ENCODE measurements around the gene EIF4G3.

- TF ChIP-seq EZH2 (IDR thresholded peaks at IDR 0.05; ENCODE audit: borderline replicate concordance, low read length) (no peak), CTCF (IDR thresholded peaks at IDR 0.05; ENCODE audit: low read length) (no peak)
Measured at GRCh38 chr1:21032741-21033140, 144.0 kb downstream of the EIF4G3 start.

All from OCI-LY1 (cell line).